ENCODE data around the gene RHOT2.
"Not testable (repeated sequence)": the region's sequence is repeated elsewhere in the genome, so short reads cannot be mapped to it uniquely, and the experiment has no call there.

DNA sequence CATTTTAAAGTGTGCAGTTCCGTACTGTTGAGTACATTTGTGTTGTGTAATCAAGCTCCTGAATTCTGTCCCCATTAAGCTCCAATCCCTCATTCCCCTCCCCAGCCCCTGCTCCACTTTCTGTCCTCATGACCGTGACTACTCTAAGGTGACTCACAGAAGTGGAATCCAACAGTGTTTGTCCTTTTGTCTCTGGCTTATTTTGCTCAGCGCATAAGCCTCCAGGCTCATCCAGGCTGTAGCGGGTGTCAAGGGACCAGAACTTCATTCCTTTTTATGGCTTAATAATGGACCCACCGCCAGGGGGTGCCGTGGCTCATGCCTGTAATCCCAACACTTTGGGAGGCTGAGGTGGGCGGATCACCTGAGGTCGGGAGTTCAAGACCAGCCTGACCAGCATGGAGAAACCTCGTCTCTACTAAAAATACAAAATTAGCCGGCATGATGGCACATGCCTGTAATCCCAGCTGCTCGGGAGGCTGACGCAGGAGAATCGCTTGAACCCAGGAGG, 44.9 kb downstream of the RHOT2 start:
- TF ChIP-seq CTCF (optimal IDR thresholded peaks at IDR 0.05 in 1 of 3, IDR thresholded peaks at IDR 0.05 in 1 of 3, conservative IDR thresholded peaks at IDR 0.05 in 1 of 3; ENCODE audit: extremely low read depth in 1 of 3, insufficient read depth in 2 of 3, low read length in 3 of 3) = peak; percentile 51 to 60 (median 58)
- TF ChIP-seq EZH2 (IDR thresholded peaks at IDR 0.05; ENCODE audit: low read length) = not testable (repeated sequence)

Measured in keratinocyte (primary cell).